ENCODE results near the gene NDUFS1. TPM values are rescaled to one million over a fixed set of nuclear protein-coding genes. Genes with fewer than 3 reads are reported as not detected.

Gene NDUFS1
- total RNA-seq, 1 experiment from 2014 or later, result 106 TPM

- ChIA-PET POLR2A (no interaction called here), CTCF (no interaction called here)
- no peaks in the 10 kb centered on the region for H3K36me3 ChIP-seq (ENCODE audit: control insufficient read depth, insufficient read depth, low read length)
- H3K27me3 ChIP-seq (ENCODE audit: control insufficient read depth, insufficient read depth, low read length), result no peaks in the 10 kb centered on the region
- no TSS peak for BruUV-seq (replicated peaks)
- no peak overlapping the region for H3K27ac ChIP-seq (ENCODE audit: low read length)
- ATAC-seq (no peak), DNase-seq (ENCODE audit: low read depth, low spot score) (no peak)
- H3K4me3 ChIP-seq (ENCODE audit: low read depth in 2 of 2, low read length in 2 of 2), result no peak overlapping the region
- in situ Hi-C loops (cut with HindIII; ENCODE audit: low pct_unique_long_range_greater_than_20kb, low sequenced_read_pairs), result no loop called here
- no peaks in the 10 kb centered on the region for H3K4me1 ChIP-seq (ENCODE audit: control insufficient read depth, insufficient read depth, low read length)
- intact Hi-C loops (cut with micrococcal nuclease; ENCODE audit: unreplicated experiment), result no loop called here
- no peaks in the 10 kb centered on the region for H3K9me3 ChIP-seq (ENCODE audit: control insufficient read depth, insufficient read depth, low read depth, low read length)
- TF ChIP-seq TCF7L2 (IDR thresholded peaks at IDR 0.05; ENCODE audit: low read depth, low read length) (no peak), SIN3A (IDR thresholded peaks at IDR 0.05; ENCODE audit: borderline replicate concordance, insufficient read depth, low read depth, low read length) (no peak), POLR2AphosphoS5 (IDR thresholded peaks at IDR 0.05; ENCODE audit: low read depth, low read length) (no peak), CTCF (IDR thresholded peaks at IDR 0.05) (no peak)
- TF ChIP-seq, protein P1, sequence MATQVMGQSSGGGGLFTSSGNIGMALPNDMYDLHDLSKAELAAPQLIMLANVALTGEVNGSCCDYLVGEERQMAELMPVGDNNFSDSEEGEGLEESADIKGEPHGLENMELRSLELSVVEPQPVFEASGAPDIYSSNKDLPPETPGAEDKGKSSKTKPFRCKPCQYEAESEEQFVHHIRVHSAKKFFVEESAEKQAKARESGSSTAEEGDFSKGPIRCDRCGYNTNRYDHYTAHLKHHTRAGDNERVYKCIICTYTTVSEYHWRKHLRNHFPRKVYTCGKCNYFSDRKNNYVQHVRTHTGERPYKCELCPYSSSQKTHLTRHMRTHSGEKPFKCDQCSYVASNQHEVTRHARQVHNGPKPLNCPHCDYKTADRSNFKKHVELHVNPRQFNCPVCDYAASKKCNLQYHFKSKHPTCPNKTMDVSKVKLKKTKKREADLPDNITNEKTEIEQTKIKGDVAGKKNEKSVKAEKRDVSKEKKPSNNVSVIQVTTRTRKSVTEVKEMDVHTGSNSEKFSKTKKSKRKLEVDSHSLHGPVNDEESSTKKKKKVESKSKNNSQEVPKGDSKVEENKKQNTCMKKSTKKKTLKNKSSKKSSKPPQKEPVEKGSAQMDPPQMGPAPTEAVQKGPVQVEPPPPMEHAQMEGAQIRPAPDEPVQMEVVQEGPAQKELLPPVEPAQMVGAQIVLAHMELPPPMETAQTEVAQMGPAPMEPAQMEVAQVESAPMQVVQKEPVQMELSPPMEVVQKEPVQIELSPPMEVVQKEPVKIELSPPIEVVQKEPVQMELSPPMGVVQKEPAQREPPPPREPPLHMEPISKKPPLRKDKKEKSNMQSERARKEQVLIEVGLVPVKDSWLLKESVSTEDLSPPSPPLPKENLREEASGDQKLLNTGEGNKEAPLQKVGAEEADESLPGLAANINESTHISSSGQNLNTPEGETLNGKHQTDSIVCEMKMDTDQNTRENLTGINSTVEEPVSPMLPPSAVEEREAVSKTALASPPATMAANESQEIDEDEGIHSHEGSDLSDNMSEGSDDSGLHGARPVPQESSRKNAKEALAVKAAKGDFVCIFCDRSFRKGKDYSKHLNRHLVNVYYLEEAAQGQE (IDR thresholded peaks at IDR 0.05; ENCODE audit: insufficient read depth in 1 of 2, low read depth in 2 of 2, low read length in 1 of 2), result no peak
These were observed 42.0 kb upstream of the NDUFS1 start for GRCh38 chr2:206201075-206201848.

- Histone ChIP-seq H3K4me3 (ENCODE audit: low read depth in 2 of 2, low read length in 2 of 2) (no peak overlapping the region), H3K4me1 (ENCODE audit: control insufficient read depth, insufficient read depth, low read length) (no peaks in the 10 kb centered on the region), H3K9me3 (ENCODE audit: control insufficient read depth, insufficient read depth, low read depth, low read length) (no peaks in the 10 kb centered on the region), H3K27me3 (ENCODE audit: control insufficient read depth, insufficient read depth, low read length) (no peaks in the 10 kb centered on the region), H3K27ac (ENCODE audit: low read length) (no peak overlapping the region), H3K36me3 (ENCODE audit: control insufficient read depth, insufficient read depth, low read length) (no peaks in the 10 kb centered on the region)
- intact Hi-C loops (cut with micrococcal nuclease; ENCODE audit: unreplicated experiment) (no loop called here), in situ Hi-C loops (cut with HindIII; ENCODE audit: low pct_unique_long_range_greater_than_20kb, low sequenced_read_pairs) (no loop called here)
- no TSS peak for BruUV-seq (replicated peaks)
- no peak for DNase-seq (ENCODE audit: low read depth, low spot score)
- ChIA-PET POLR2A (no interaction called here), CTCF (no interaction called here)
- no peak for TF ChIP-seq TCF7L2 (IDR thresholded peaks at IDR 0.05; ENCODE audit: low read depth, low read length)
- TF ChIP-seq SIN3A (IDR thresholded peaks at IDR 0.05; ENCODE audit: borderline replicate concordance, insufficient read depth, low read depth, low read length), result no peak
- TF ChIP-seq CTCF (IDR thresholded peaks at IDR 0.05), result no peak
- no peak for TF ChIP-seq POLR2AphosphoS5 (IDR thresholded peaks at IDR 0.05; ENCODE audit: low read depth, low read length)
- TF ChIP-seq, protein P1 (IDR thresholded peaks at IDR 0.05; ENCODE audit: insufficient read depth in 1 of 2, low read depth in 2 of 2, low read length in 1 of 2), result no peak
- no peak for ATAC-seq
These were observed 39.4 kb upstream of the NDUFS1 start for GRCh38 chr2:206198677-206199076.

Data from Panc1 (cell line).